ENCODE data around the gene MYO1B.

DNA sequence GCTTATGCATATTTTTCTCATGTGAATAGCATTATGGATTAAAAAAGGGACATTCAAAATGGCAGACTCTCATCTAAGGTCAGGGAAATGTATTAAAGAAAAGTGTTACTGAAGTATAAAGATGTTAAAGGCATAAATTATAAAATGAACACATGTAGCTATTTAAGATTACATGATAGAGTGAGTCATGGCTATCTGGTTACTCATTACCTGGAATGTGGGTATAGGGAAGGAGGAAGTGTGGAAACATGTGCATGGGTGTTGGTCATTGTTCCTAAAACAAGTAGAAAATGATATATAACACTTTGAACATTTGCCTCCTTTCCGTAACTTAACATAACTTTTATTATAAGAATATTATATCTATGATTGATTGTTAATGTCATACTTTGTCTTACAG, 66.4 kb downstream of the MYO1B start:
- no peak for TF ChIP-seq POLR2AphosphoS5 (IDR thresholded peaks at IDR 0.05; ENCODE audit: low read depth, low read length)
- no peak for TF ChIP-seq SUZ12 (IDR thresholded peaks at IDR 0.05; ENCODE audit: low read length)
- TF ChIP-seq YY1 (IDR thresholded peaks at IDR 0.05; ENCODE audit: low read depth, low read length): no peak
- TF ChIP-seq RAD21 (IDR thresholded peaks at IDR 0.05 in 1 of 2, conservative IDR thresholded peaks at IDR 0.05 in 1 of 2; ENCODE audit: low read depth in 2 of 2, low read length in 2 of 2): no peak
- TF ChIP-seq, protein P1, sequence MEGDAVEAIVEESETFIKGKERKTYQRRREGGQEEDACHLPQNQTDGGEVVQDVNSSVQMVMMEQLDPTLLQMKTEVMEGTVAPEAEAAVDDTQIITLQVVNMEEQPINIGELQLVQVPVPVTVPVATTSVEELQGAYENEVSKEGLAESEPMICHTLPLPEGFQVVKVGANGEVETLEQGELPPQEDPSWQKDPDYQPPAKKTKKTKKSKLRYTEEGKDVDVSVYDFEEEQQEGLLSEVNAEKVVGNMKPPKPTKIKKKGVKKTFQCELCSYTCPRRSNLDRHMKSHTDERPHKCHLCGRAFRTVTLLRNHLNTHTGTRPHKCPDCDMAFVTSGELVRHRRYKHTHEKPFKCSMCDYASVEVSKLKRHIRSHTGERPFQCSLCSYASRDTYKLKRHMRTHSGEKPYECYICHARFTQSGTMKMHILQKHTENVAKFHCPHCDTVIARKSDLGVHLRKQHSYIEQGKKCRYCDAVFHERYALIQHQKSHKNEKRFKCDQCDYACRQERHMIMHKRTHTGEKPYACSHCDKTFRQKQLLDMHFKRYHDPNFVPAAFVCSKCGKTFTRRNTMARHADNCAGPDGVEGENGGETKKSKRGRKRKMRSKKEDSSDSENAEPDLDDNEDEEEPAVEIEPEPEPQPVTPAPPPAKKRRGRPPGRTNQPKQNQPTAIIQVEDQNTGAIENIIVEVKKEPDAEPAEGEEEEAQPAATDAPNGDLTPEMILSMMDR (IDR thresholded peaks at IDR 0.05; ENCODE audit: control extremely low read depth in 1 of 3, insufficient read depth in 1 of 3, low read depth in 1 of 3, low read length in 3 of 3): no peak
- TF ChIP-seq RFX5 (IDR thresholded peaks at IDR 0.05; ENCODE audit: borderline replicate concordance, low read depth, low read length): no peak
- TF ChIP-seq TEAD4 (IDR thresholded peaks at IDR 0.05; ENCODE audit: low read depth, low read length): no peak
- no peak for TF ChIP-seq EZH2 (IDR thresholded peaks at IDR 0.05; ENCODE audit: low read depth, low read length, severe bottlenecking)
- no peak for TF ChIP-seq EP300 (IDR thresholded peaks at IDR 0.05; ENCODE audit: borderline replicate concordance in 1 of 2, low read depth in 2 of 2, low read length in 2 of 2)
- TF ChIP-seq, protein P2, sequence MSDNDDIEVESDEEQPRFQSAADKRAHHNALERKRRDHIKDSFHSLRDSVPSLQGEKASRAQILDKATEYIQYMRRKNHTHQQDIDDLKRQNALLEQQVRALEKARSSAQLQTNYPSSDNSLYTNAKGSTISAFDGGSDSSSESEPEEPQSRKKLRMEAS (IDR thresholded peaks at IDR 0.05): no peak
- no peak for TF ChIP-seq CEBPB (IDR thresholded peaks at IDR 0.05; ENCODE audit: low read depth, low read length)
- no peak for TF ChIP-seq ZNF274 (IDR thresholded peaks at IDR 0.05; ENCODE audit: borderline replicate concordance, extremely low read depth, low read length)
- no peak for TF ChIP-seq BRCA1 (IDR thresholded peaks at IDR 0.05; ENCODE audit: low read depth, low read length)

Data from H1 (cell line).